HepG2 (cell line): ENCODE measurements around the gene CEBPE.

ENCODE experiments used
- AGO2 ChIP-seq: fragments of 200-400 bp; formaldehyde crosslinking; optimal IDR thresholded peaks from 2 replicates; pipeline ENCODE3; 2017; ENCODE audit warnings: mild to moderate bottlenecking, low read depth, low read length, moderate library complexity
- KAT7 ChIP-seq: IDR thresholded peaks from 2 replicates; pipeline ENCODE4 v1.6.1; 2018; ENCODE audit warnings: borderline replicate concordance, missing compliant biosample characterization
- MYNN ChIP-seq: sonication (generic); formaldehyde crosslinking; IDR thresholded peaks from 2 replicates; pipeline ENCODE4 v1.4.0; 2020; ENCODE audit warnings: mild to moderate bottlenecking, low read depth, missing genetic modification reagents
- RELA ChIP-seq: sonication (generic); formaldehyde crosslinking; IDR thresholded peaks from 2 replicates; pipeline ENCODE4 v1.4.0; 2020; ENCODE audit warnings: missing genetic modification reagents
- ZNF678 ChIP-seq: sonication (generic); formaldehyde crosslinking; IDR thresholded peaks from 2 replicates; pipeline ENCODE4 v1.4.0; 2020; ENCODE audit warnings: mild to moderate bottlenecking, missing genetic modification reagents
- TF ChIP-seq, protein P1 (sequence below), 2 experiments: IDR thresholded peaks; 2 replicates each; pipeline ENCODE4 v1.6.1; 2011 to 2012; ENCODE audit warnings: low read length in 2 of 2, borderline replicate concordance in 1 of 2, low read depth in 1 of 2, mild to moderate bottlenecking in 1 of 2, moderate library complexity in 1 of 2

DNA sequence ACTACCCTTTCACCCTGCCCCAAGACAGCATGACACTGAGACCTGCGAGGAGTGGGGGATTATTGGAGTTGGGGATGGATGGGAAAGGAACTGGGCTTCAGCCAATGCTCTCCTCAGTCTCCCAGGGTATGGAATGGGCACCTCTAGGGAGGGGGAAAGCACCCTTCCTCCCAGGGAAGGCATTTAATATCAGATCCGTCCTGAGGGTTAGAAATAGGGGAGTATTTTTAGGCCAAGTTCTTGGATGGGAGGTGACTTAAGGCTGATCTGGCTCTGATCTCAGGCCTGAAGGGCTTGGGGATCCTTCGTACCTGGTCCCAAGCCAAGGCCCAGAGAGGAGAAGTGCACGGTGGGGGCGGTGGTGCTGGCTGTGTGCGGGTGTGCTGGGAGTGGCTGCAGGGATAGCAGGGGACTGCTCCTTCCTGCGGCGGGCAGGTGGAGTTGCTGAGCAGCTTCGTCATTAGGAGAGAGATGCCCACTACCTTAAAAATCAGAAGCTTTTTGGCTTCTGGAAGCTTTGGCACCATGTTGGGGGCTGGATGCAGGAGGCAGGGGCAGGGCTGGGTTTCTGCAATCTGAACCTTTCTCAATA, 7.0 kb upstream of the CEBPE start:
- no peak for TF ChIP-seq ZNF678 (CRISPR knock-in tag)
- TF ChIP-seq MYNN (CRISPR knock-in tag) = no peak
- no peak for TF ChIP-seq RELA (CRISPR knock-in tag)
- TF ChIP-seq KAT7 (CRISPR knock-in tag) = no peak
- TF ChIP-seq, protein P1, sequence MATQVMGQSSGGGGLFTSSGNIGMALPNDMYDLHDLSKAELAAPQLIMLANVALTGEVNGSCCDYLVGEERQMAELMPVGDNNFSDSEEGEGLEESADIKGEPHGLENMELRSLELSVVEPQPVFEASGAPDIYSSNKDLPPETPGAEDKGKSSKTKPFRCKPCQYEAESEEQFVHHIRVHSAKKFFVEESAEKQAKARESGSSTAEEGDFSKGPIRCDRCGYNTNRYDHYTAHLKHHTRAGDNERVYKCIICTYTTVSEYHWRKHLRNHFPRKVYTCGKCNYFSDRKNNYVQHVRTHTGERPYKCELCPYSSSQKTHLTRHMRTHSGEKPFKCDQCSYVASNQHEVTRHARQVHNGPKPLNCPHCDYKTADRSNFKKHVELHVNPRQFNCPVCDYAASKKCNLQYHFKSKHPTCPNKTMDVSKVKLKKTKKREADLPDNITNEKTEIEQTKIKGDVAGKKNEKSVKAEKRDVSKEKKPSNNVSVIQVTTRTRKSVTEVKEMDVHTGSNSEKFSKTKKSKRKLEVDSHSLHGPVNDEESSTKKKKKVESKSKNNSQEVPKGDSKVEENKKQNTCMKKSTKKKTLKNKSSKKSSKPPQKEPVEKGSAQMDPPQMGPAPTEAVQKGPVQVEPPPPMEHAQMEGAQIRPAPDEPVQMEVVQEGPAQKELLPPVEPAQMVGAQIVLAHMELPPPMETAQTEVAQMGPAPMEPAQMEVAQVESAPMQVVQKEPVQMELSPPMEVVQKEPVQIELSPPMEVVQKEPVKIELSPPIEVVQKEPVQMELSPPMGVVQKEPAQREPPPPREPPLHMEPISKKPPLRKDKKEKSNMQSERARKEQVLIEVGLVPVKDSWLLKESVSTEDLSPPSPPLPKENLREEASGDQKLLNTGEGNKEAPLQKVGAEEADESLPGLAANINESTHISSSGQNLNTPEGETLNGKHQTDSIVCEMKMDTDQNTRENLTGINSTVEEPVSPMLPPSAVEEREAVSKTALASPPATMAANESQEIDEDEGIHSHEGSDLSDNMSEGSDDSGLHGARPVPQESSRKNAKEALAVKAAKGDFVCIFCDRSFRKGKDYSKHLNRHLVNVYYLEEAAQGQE (IDR thresholded peaks at IDR 0.05; ENCODE audit: borderline replicate concordance in 1 of 2, low read depth in 1 of 2, low read length in 2 of 2) = no peak
- no peak for TF ChIP-seq AGO2
